Activated naive CD8-positive, alpha-beta T cell (primary cell): Measurements from ENCODE around the gene OTUD7B.
"Not testable (repeated sequence)": the region's sequence is repeated elsewhere in the genome, so short reads cannot be mapped to it uniquely, and the experiment has no call there.

Experiments used
- H3K27ac Mint-ChIP-seq: one replicate; pipeline ENCODE4 v1.8.0; 2021; ENCODE audit warnings: mixed read lengths
- H3K27me3 Mint-ChIP-seq: one replicate; pipeline ENCODE4 v1.8.0; 2021; ENCODE audit warnings: mixed read lengths
- H3K36me3 Mint-ChIP-seq: one replicate; pipeline ENCODE4 v1.8.0; 2021; ENCODE audit warnings: mixed read lengths
- H3K4me1 Mint-ChIP-seq: one replicate; pipeline ENCODE4 v1.8.0; 2021; ENCODE audit warnings: low read depth, mixed read lengths
- H3K4me3 Mint-ChIP-seq: one replicate; pipeline ENCODE4 v1.8.0; 2021; ENCODE audit warnings: mild to moderate bottlenecking, mixed read lengths
- H3K9me3 Mint-ChIP-seq: one replicate; pipeline ENCODE4 v1.8.0; 2021; ENCODE audit warnings: low read depth, mixed read lengths

OTUD7B gene

GRCh38 chr1:149979972-149980540 lies 30.5 kb downstream of the OTUD7B start:
- peaks cover 31% of the 10 kb centered on the region for H3K4me1 Mint-ChIP-seq
- H3K27ac Mint-ChIP-seq, result peak overlapping the region; percentile 7
- H3K36me3 Mint-ChIP-seq, result peaks cover 12% of the 10 kb centered on the region
- H3K9me3 Mint-ChIP-seq, result no peaks in the 10 kb centered on the region
- no peak overlapping the region for H3K4me3 Mint-ChIP-seq
- H3K27me3 Mint-ChIP-seq, result no peaks in the 10 kb centered on the region

- Mint-ChIP-seq H3K36me3 (peaks cover 14% of the 10 kb centered on the region), H3K27ac (peak overlapping the region; percentile 37), H3K4me3 (peak overlapping the region; percentile 0), H3K4me1 (peaks cover 31% of the 10 kb centered on the region), H3K9me3 (no peaks in the 10 kb centered on the region), H3K27me3 (no peaks in the 10 kb centered on the region)
Observed at GRCh38 chr1:149979245-149979971, 31.1 kb downstream of the OTUD7B start.

GRCh38 chr1:149978547-149979023 lies 31.9 kb downstream of the OTUD7B start:
- peaks cover 16% of the 10 kb centered on the region for H3K36me3 Mint-ChIP-seq
- no peaks in the 10 kb centered on the region for H3K27me3 Mint-ChIP-seq
- H3K4me3 Mint-ChIP-seq, result no peak overlapping the region
- no peak overlapping the region for H3K27ac Mint-ChIP-seq
- no peaks in the 10 kb centered on the region for H3K9me3 Mint-ChIP-seq
- peaks cover 33% of the 10 kb centered on the region for H3K4me1 Mint-ChIP-seq

GRCh38 chr1:149977345-149977744 lies 33.2 kb downstream of the OTUD7B start:
- Mint-ChIP-seq H3K36me3 (peaks cover 20% of the 10 kb centered on the region), H3K27ac (no peak overlapping the region), H3K9me3 (no peaks in the 10 kb centered on the region), H3K27me3 (no peaks in the 10 kb centered on the region), H3K4me1 (peaks cover 31% of the 10 kb centered on the region), H3K4me3 (no peak overlapping the region)

GRCh38 chr1:149972547-149972946 lies 38.0 kb downstream of the OTUD7B start:
- Mint-ChIP-seq H3K27me3 (no peaks in the 10 kb centered on the region), H3K4me1 (peaks cover 1% of the 10 kb centered on the region), H3K36me3 (peaks cover 24% of the 10 kb centered on the region), H3K27ac (no peak overlapping the region), H3K9me3 (no peaks in the 10 kb centered on the region), H3K4me3 (no peak overlapping the region)

- no peak overlapping the region for H3K4me3 Mint-ChIP-seq
- H3K27ac Mint-ChIP-seq, result peak overlapping the region; percentile 64
- no peaks in the 10 kb centered on the region for H3K27me3 Mint-ChIP-seq
- H3K4me1 Mint-ChIP-seq, result peaks cover under 1% of the 10 kb centered on the region
- peaks cover 13% of the 10 kb centered on the region for H3K36me3 Mint-ChIP-seq
- no peaks in the 10 kb centered on the region for H3K9me3 Mint-ChIP-seq
Observed at GRCh38 chr1:149967646-149968045, 42.9 kb downstream of the OTUD7B start.

- Mint-ChIP-seq H3K27ac (no peak overlapping the region), H3K36me3 (peaks cover 8% of the 10 kb centered on the region)
Observed at GRCh38 chr1:149967041-149967440, 43.5 kb downstream of the OTUD7B start.

GRCh38 chr1:149966405-149966804 lies 44.1 kb downstream of the OTUD7B start:
- H3K9me3 Mint-ChIP-seq, result no peaks in the 10 kb centered on the region
- peaks cover 5% of the 10 kb centered on the region for H3K36me3 Mint-ChIP-seq
- peaks cover 7% of the 10 kb centered on the region for H3K4me1 Mint-ChIP-seq
- H3K27me3 Mint-ChIP-seq, result no peaks in the 10 kb centered on the region
- H3K4me3 Mint-ChIP-seq, result no peak overlapping the region
- no peak overlapping the region for H3K27ac Mint-ChIP-seq

More at GRCh38 chr1:149967041-149967440, 43.5 kb downstream of the OTUD7B start:
- Mint-ChIP-seq H3K9me3 (no peaks in the 10 kb centered on the region), H3K4me3 (no peak overlapping the region), H3K27me3 (no peaks in the 10 kb centered on the region), H3K4me1 (peaks cover 6% of the 10 kb centered on the region)

GRCh38 chr1:149965440-149965839 lies 45.1 kb downstream of the OTUD7B start:
- H3K27me3 Mint-ChIP-seq, result no peaks in the 10 kb centered on the region
- no peak overlapping the region for H3K4me3 Mint-ChIP-seq
- peaks cover 7% of the 10 kb centered on the region for H3K4me1 Mint-ChIP-seq
- no peaks in the 10 kb centered on the region for H3K9me3 Mint-ChIP-seq
- H3K27ac Mint-ChIP-seq, result no peak overlapping the region
- peaks cover 7% of the 10 kb centered on the region for H3K36me3 Mint-ChIP-seq

GRCh38 chr1:149963358-149963757 lies 47.2 kb downstream of the OTUD7B start:
- H3K36me3 Mint-ChIP-seq, result peaks cover 13% of the 10 kb centered on the region
- H3K4me3 Mint-ChIP-seq, result no peak overlapping the region
- peaks cover 7% of the 10 kb centered on the region for H3K4me1 Mint-ChIP-seq
- H3K27ac Mint-ChIP-seq, result peak overlapping the region; percentile 64
- H3K9me3 Mint-ChIP-seq, result no peaks in the 10 kb centered on the region
- no peaks in the 10 kb centered on the region for H3K27me3 Mint-ChIP-seq

GRCh38 chr1:149962736-149963135 lies 47.8 kb downstream of the OTUD7B start:
- H3K4me1 Mint-ChIP-seq, result peaks cover 7% of the 10 kb centered on the region
- H3K4me3 Mint-ChIP-seq, result no peak overlapping the region
- no peaks in the 10 kb centered on the region for H3K27me3 Mint-ChIP-seq
- H3K9me3 Mint-ChIP-seq, result no peaks in the 10 kb centered on the region
- peaks cover 16% of the 10 kb centered on the region for H3K36me3 Mint-ChIP-seq
- peak overlapping the region; percentile 64 for H3K27ac Mint-ChIP-seq

- H3K36me3 Mint-ChIP-seq, result peaks cover 16% of the 10 kb centered on the region
- H3K4me1 Mint-ChIP-seq, result peaks cover 7% of the 10 kb centered on the region
- no peaks in the 10 kb centered on the region for H3K9me3 Mint-ChIP-seq
- H3K4me3 Mint-ChIP-seq, result no peak overlapping the region
- no peak overlapping the region for H3K27ac Mint-ChIP-seq
- no peaks in the 10 kb centered on the region for H3K27me3 Mint-ChIP-seq
Observed at GRCh38 chr1:149962039-149962647, 48.4 kb downstream of the OTUD7B start.

GRCh38 chr1:149957548-149957947 lies 53.0 kb downstream of the OTUD7B start:
- H3K4me1 Mint-ChIP-seq, H3K9me3 Mint-ChIP-seq, H3K27ac Mint-ChIP-seq, H3K27me3 Mint-ChIP-seq, H3K4me3 Mint-ChIP-seq: not testable (repeated sequence)
- H3K36me3 Mint-ChIP-seq, result peaks cover 20% of the 10 kb centered on the region

- no peaks in the 10 kb centered on the region for H3K4me1 Mint-ChIP-seq
- no peak overlapping the region for H3K4me3 Mint-ChIP-seq
- no peaks in the 10 kb centered on the region for H3K9me3 Mint-ChIP-seq
- H3K36me3 Mint-ChIP-seq, result peaks cover 12% of the 10 kb centered on the region
- no peak overlapping the region for H3K27ac Mint-ChIP-seq
- no peaks in the 10 kb centered on the region for H3K27me3 Mint-ChIP-seq
Observed at GRCh38 chr1:149949911-149950310, 60.6 kb downstream of the OTUD7B start.

GRCh38 chr1:149945206-149945605 lies 65.3 kb downstream of the OTUD7B start:
- Mint-ChIP-seq H3K27me3 (no peaks in the 10 kb centered on the region), H3K4me1 (peaks cover 4% of the 10 kb centered on the region), H3K4me3 (no peak overlapping the region), H3K9me3 (no peaks in the 10 kb centered on the region), H3K36me3 (peaks cover 9% of the 10 kb centered on the region), H3K27ac (no peak overlapping the region)
